Left colon (tissue), 2 donors: ENCODE data around the gene EFNA5. TPM values are rescaled to one million over a fixed set of nuclear protein-coding genes. Genes with fewer than 3 reads are reported as not detected.
"Not testable (repeated sequence)": the region's sequence is repeated elsewhere in the genome, so short reads cannot be mapped to it uniquely, and the experiment has no call there.

Experiments used
- ATAC-seq: fragments of 200-7000 bp; cut with Tn5 transposase; one replicate; pipeline ENCODE4 v1.9.1; 2020; ENCODE audit warnings: mild to moderate bottlenecking, moderate library complexity
- DNase-seq, 2 donors: peaks; one replicate each; pipeline ENCODE4 v3.0.0-alpha.2; 2020
- intact Hi-C, 2 donors: fragments of 100-400 bp; cut with DNase I in 1 of 2; cut with micrococcal nuclease in 1 of 2; formaldehyde crosslinking; loops; one replicate each; pipeline versions ENCODE4 v1.11.2 to v1.14.0; 2022; cut with DNase I, micrococcal nuclease
- total RNA-seq, 2 donors: library from RNA; stranded (reverse); fragmentation: NEBNext Ultra II Directional; extraction: Animal tissue kit (Norgen Biotek cat#: 25700); gene quantifications; one replicate each; pipeline ENCODE4 v1.2.1, GENCODE V29; 2021
- donor health status: DM: no; HTN: no; CAD: no.
- donor health status: DM: yes; HTN: yes; CAD: no.

EFNA5 gene
- total RNA-seq, 2 donors from 2014 or later: 10.4 to 19.1 TPM

DNA sequence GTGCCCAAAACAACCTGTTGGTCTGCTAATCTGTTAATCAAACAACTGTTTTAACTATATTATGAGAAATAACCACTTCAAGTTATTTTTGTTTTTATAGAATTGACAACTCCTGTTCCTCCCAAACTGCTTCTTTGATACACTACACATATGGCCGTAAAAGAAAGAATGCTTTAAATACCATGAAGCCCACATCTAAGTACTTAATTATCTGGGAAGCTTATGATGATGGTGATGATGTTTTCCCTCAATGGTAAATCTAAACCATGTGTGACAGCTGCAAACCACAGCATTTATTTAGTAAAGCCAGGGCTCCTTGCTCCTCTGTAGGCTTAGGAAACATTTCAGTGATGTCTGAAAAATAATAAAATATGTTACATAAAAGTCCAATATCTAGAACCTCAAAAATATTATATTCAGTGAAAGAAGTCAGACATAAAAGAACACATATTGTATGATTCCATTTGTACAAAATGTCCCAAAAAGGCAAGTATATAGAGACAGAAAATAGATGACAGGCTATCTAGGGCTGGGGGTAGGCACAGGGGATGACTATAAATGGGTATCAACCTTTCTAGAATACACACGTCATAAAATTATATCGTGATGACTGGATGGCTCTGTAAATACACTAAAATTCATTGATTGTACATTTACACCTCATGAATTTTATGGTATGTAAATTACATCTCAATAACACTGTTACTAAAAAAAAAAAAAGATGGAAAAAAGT, 154.1 kb downstream of the EFNA5 start:
- ATAC-seq (peak; percentile 61), DNase-seq (no peak)
- intact Hi-C loops: no loop called here

DNA sequence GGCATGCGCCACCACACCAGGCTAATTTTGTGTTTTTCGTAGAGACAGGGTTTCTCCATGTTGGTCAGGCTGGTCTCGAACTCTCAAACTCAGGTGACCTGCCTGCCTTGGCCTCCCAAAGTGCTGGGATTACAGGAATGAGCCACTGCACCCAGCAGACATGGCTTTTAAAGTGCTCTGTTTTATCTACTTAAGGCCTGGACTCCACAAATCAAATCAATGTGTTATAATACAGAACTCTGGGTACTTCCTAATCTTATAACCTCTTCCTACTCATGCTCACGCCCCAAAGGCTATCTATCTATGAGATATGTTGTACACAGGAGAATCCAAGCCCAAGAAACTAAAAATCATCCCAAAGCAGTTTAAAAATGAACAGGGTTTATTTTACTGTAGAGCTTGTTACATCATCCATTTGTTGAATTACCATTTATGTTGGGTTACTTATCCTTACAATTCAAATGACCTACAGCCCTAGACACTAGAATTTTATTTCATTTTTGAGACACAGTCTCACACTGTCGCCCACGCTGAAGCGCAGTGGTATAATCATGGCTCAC, 155.1 kb downstream of the EFNA5 start:
- no peak for DNase-seq
- intact Hi-C loops: no loop called here

DNA sequence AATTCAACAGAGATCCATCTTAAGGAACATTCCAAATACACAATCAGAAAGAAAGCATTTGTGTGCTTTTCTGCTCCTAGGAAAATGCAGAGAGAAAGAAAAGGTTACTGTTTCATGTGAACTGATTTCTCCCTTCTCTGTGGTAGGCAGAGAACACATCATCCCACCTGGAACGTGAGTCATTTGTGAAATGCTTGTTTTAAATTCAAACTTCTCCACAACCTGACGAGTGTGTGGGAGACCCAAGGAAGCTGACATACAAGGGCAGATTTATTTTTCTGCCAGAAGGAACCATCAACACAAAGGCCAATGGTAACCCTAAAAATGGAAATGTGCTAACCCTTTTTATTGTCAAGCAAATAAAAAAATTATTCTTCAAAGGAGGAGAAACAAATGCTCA, 156.4 kb downstream of the EFNA5 start:
- DNase-seq: no peak
- intact Hi-C loops: no loop called here
- ATAC-seq: no peak

More for the DNA sequence above, 155.1 kb downstream of the EFNA5 start:
- ATAC-seq: no peak

DNA sequence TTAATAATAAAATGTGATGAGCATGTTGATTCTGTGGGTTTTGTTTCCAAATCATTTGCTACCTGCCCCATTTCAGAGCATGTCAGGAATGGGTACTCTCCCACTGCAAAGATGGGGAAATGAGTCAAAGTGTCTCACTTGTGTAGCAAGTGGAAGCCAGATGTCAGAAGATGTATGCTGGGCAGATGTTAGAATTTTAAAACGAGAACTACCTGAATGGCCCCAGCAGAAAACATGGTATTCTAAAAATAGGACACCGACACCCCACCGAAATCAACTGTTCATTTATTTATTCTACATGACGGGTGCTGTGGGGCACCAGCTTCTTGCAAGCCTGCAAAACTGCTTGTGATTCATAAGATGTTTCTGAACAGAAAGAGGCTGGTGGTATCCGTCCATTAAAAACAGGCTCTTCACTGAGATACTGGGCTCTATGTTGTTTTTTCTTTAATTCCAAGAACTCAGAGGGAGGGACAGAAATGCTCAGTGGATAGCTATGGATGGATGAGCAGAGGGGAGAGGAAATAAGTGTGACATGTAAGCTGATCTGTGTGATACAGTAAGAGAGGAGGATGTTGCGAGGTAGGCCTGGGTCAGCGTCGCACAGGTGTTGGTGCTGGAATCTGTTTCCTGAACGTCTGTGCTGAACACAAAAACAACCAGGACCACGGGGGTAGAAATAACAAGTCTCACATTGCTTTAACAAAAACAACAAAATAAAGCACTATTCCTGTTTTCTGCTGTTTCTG, 157.2 kb downstream of the EFNA5 start:
- DNase-seq (no peak), ATAC-seq (no peak)
- intact Hi-C loops: no loop called here

DNA sequence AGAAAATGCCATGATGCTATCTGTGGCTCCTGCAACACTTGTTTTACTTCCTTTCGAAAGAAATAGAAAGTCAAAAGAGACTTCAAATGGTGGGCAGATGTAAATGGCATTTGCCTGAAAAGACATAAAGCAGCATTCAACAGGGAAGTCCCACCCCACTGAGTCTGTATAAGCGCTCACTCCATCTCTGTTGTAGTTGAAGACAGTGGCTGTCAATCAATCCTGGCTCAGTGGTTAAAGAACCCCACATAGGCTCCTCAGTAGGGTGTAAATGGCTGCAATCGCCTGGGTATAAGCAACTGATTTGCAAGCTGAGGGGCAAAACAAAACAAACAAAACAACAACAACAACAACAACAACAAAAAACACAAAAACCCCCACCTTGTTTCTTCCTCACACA, 158.7 kb downstream of the EFNA5 start:
- ATAC-seq (no peak), DNase-seq (no peak)
- intact Hi-C loops: no loop called here

DNA sequence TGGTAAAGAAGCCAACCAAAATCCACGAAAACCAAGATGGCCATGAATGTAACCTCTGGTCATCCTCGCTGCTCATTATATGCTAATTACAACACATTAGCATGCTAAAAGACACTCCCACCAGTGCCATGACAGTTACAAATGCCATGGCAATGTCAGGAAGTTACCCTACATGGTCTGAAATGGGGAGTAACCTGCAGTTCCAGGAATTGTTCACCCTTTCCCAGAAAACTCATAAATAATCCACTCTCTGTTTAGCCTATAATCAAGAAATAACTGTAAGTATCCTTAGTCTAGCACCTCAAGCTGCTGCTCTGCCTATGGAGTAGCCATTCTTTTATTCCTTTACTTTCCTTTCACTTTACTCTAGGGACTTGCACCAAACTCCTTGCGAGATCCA, 160.6 kb downstream of the EFNA5 start:
- intact Hi-C loops: no loop called here
- DNase-seq: no peak
- no peak for ATAC-seq

DNA sequence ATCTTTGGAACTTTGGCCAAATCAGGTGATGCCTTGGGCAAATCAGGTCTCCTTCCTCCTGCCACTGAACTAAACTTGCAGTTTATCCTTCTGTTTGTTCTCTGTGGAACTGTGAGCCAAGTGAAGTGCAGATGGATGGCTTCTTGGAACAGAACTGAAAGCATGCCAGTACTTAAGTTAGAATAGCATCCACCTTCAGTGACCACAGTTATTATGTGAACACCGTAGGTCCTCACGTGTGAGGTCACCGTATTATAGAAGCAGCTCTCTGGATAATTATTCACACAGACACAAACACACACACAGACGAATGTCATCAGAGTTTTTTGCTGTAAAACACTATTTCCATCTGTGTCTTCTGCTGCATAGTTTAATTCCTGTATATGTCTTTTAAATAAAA, 162.6 kb downstream of the EFNA5 start:
- intact Hi-C loops: no loop called here
- DNase-seq: no peak
- ATAC-seq: no peak

DNA sequence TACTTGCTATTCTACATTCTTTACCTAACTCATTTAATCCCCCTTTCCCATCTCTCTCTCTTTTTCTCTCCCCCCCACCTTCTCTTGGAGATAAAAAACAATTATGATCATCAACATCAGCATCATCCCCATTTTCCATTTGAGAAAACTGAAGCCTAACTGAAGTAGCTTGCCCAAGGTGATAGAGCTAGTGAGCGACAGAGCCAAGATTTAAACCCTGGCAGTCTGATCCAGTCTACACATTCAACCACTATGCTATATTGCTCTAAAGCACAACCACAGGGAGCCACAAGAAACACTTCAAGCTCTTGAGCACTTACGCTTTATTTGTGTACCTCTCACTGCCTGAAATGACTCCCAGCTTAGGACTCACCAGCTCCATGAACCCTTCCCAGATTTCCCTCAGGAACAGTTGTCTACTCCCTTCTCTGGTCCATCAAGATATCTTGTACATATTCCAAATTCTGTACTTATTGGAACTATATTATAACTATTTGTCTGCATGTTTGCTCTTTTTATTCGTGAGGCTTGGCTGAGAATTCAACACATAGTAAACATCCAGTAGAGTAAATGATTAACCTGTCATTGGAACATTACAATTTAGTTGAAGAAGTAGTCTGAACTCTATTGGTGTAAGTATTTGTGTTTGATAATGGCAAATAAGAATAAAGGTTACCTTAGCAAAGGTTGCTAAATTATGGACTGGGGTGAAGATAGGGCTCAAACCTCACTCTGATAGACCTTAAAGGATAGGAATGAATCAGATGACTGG, 164.8 kb downstream of the EFNA5 start:
- intact Hi-C loops: no loop called here
- peak; percentile 87 for ATAC-seq
- DNase-seq: no peak

DNA sequence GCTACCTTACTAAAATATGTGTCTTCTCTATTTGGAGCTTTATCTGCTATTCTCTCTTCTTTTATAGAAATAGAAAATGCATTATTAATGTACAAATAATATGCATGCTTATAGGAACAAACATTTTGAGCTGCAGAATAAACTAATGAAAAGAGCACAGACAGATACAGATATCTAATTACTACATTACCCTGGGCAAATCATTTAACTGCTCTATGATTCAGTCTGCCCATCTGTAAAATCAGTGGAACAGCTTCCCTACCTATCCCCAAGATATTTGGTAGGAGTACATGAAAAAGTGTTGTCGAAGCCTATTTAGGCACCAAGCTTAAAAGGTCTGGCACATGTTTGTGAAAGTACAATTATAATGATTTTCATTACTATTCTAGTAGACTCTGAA, 166.3 kb downstream of the EFNA5 start:
- ATAC-seq: no peak
- no peak for DNase-seq
- intact Hi-C loops: no loop called here

DNA sequence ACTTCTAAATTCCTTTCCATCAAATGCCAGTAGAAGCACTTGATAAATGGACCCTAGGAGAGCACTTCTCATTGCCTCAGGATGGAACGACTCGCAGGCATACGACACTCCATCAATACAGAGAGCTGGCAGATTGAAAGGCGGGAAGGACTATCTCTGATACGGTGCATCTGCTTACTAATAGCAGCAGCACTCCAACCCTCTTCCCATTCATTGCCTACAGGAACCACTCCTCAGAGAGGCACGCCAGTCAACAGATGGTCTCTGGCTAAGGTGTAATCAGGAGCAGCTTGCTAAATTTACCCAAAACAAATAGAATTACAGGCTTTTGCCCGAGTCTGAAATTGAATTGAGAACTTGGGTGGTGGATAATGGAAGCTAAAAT, 168.1 kb downstream of the EFNA5 start:
- intact Hi-C loops: no loop called here
- ATAC-seq (peak; percentile 9), DNase-seq (no peak)

DNA sequence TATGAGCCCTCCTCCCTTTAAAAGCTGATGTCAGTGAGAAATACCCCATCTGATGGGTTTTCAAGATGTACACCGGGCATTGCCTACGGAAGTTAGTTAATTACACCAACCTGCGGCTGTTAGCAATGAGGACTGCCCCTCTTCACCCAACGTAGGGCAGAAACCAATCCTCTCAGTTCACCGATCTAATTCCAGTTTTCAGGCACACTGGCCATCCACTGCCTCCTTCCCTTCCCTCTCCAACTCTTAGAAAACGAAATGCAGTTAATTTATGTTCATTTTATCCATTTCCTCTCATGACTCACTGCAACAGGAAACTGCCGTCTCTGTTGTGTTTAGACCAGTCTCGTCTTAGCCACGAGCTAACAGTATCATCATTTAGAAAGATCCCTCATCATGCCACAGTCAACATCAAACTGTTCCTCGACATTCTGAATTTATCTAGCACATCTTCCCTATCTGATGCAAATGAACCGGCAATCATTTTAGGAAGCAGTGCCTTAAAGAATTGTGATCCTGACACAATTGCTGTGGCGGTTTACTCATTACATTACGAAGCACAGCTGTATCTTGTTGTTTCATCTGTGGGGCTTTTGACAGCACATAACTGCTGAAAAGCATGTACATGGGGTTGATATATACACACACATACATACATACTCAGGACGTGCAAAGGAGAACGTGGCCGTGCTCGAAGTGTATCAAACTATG, 168.6 kb downstream of the EFNA5 start:
- no peak for DNase-seq
- intact Hi-C loops: no loop called here
- ATAC-seq: no peak

DNA sequence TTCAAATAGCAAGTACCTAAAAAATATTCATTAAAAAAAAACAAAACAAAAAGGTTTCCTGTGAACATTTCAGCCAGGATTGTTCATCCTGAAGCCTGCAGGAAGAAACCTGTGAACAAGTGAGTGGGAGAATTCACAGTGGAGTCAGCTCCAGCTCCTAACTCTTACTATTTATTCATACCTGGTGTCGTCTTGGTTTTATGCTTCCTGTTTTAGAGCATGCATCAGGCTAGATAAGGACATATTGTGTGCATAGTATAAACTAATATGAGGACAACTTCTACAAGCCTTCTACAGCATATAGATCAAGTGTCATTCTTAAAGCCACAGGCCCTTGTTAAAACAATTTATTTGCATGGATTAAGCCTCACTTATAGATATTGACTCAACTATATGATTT, 169.9 kb downstream of the EFNA5 start:
- intact Hi-C loops: no loop called here
- ATAC-seq (peak; percentile 71), DNase-seq (no peak)

DNA sequence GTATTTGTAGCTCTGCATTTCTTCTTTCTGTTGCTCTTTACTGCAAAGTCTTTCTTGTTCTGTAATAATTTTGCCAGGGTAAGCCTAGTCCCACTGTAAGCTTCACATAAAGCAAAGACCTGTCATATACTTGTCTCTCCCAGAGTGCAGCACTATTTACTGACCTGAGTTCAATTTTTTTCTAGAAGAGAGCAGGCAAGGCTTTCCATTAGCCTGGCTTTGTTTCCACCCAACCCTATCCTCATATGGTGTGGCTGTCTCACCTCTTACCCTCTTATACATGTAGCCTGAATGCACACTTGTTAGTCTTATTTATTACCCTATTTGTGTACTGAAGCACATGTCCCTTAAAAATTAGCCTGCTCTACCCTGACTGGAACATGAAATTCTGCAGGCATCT, 170.4 kb downstream of the EFNA5 start:
- intact Hi-C loops: no loop called here
- DNase-seq: no peak
- ATAC-seq: peak; percentile 46

DNA sequence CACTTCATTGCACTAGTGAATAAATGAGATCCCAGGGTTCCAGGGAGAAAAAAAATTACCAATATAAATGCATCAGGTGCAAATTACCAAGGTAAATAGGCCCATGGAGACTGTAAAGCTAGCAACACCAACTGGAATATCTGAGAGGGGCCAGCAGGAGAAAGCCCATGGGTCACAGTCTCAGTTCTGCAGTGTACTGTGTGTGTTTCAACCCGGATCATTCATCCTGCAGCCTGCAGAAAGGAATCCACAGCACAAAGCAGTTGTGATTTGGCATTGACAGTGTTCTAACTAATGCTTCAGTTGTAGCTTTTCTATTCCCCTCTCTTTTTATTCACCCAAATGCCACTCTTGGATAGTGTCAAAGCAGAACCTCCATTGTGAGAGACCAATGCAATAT, 171.0 kb downstream of the EFNA5 start:
- intact Hi-C loops: no loop called here
- no peak for ATAC-seq
- no peak for DNase-seq

DNA sequence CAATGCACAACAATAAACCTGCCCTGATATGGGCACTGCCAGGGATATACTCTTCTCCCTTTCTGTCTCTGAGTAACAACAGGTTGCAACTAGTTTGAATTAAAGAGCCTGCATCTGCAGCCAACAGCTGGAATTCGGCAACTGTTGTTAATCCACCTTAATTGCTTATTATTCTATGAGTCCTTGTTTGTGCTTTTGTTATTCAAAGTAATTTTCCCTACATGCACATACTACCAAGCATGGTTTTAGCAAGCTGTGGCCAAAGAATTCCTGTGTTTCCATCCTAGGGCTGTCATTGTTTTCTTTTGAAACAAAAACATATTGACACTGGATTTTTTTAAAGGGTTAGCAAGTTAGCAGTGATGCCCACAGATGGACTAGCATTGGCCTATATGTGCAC, 171.5 kb downstream of the EFNA5 start:
- intact Hi-C loops: no loop called here
- DNase-seq: no peak
- no peak for ATAC-seq

DNA sequence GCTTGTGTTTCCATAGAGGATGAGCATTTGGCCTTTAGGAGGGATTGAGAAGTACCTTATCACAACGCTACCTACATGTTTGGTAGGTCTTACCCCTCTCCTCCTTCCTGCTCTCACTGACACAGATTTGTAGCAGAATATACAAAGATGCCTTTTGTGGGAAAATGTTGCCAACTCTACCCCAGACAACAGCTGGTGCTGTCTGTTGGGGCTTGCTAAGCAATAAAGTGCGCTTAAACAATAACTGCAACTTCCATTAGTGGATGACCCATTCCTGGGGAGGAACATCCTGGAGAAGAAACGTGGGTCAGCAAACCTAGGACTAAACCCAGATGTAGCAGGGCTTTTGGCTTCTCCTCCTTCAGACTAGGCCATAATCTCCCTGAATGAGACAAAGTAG, 174.3 kb downstream of the EFNA5 start:
- intact Hi-C loops: no loop called here

DNA sequence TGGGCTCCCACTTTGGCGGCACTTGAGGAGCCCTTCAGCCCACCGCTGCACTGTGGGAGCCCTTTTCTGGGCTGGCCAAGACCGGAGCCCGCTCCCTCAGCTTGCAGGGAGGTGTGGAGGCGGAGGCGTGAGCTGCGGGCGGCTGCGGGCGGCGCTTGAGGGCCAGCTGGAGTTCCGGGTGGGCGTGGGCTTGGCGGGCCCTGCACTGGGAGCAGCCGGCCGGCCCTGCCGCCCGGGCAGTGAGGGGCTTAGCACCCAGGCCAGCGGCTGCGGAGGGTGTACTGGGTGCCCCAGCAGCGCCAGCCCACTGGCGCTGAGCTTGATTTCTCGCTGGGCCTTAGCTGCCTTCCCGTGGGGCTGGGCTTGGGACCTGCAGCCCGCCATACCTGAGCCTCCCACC, 176.6 kb downstream of the EFNA5 start:
- DNase-seq, ATAC-seq, intact Hi-C loops: not testable (repeated sequence)

More for the DNA sequence above, 174.3 kb downstream of the EFNA5 start:
- no peak for DNase-seq
- no peak for ATAC-seq

DNA sequence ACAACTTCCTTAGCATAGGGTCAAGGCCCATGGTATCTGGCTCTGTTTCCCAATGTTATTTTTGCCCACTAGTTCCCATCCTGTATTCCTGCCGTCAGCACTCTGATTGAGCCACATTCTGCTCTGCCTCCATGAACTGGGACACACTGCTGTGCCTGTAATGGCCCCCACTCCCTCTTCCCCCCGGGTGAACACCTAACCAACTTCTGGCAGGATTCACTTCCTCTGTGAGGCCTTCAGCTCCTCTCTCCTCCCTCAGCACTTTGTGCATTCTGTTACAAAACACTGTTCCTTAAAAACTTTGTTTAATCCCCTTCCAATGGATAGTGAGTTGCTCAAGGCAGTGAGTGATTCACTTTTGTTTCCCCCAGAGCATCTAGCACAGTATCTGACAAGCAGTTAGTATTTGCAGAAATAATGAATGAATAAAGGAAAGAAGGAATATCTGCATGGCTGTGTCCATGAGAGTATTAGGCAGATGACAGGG, 183.6 kb downstream of the EFNA5 start:
- intact Hi-C loops: no loop called here
- ATAC-seq: no peak
- no peak for DNase-seq

DNA sequence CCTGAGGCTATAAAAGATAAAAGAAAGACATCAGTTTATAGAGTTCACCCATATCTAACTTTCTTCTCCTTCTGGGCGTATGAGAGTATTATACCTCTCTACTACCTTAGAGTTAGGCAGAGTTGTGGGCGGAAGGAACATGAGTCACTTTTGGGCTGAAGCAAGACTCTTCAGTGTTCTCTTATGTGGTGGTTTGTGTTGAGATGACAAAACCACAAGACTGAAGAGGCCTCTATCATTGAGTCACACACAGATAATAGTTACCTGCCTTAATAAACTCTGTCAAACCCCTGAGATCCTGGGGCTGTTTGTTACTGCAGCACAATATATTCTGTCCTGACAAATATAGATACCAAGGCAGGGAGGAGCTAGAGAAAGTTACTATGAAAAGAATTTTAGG, 184.2 kb downstream of the EFNA5 start:
- intact Hi-C loops: no loop called here
- DNase-seq (no peak), ATAC-seq (no peak)
